PC-3 (cell line): ENCODE measurements around the gene HEXIM1. TPM values are rescaled to one million over a fixed set of nuclear protein-coding genes. Genes with fewer than 3 reads are reported as not detected.

Source experiments
- ATAC-seq: fragments of 200-7000 bp; cut with Tn5 transposase; 2 replicates; pipeline ENCODE4 v1.9.1; 2020; ENCODE audit warnings: mild to moderate bottlenecking, moderate library complexity
- BruUV-seq: library from RNA; stranded (reverse); fragments of 400-500 nt; replicated peaks from 2 replicates; lab custom pipeline; 2021; lab: Mats Ljungman, UMichigan
- CTCF ChIA-PET: fragments of 300-600 bp; sonication (Branson Sonifier 250); formaldehyde crosslinking; loops from one replicate; lab custom pipeline; 2022; ENCODE audit warnings: antibody characterized with exemption; lab: Charles Lee
- POLR2A ChIA-PET: fragments of 300-600 bp; sonication (Branson Sonifier 250); formaldehyde crosslinking; loops from one replicate; lab custom pipeline; 2022; ENCODE audit warnings: antibody characterized with exemption; ENCODE audit not compliant: unreplicated experiment; lab: Charles Lee
- DNase-seq: peaks from one replicate; pipeline ENCODE4 v3.0.0-alpha.2; 2015
- H2AFZ ChIP-seq: fragments of 300-600 bp; sonication (generic); 2 replicates; pipeline ENCODE4 v1.6.0; 2016; ENCODE audit warnings: antibody characterized with exemption, low read length
- H3F3A ChIP-seq: fragments of 300-600 bp; sonication (generic); one replicate; pipeline ENCODE4 v1.6.0; 2017; ENCODE audit warnings: antibody characterized with exemption, low read length, control low read depth, mild to moderate bottlenecking; ENCODE audit not compliant: unreplicated experiment
- H3K27ac ChIP-seq: fragments of 300-600 bp; sonication (generic); 2 replicates; pipeline ENCODE4 v1.5.1; 2016; ENCODE audit warnings: mild to moderate bottlenecking, low read length
- H3K27me3 ChIP-seq: fragments of 300-600 bp; sonication (generic); 2 replicates; pipeline ENCODE4 v1.6.1; 2016; ENCODE audit warnings: low read length, mixed read lengths
- H3K36me3 ChIP-seq: fragments of 300-600 bp; sonication (generic); 2 replicates; pipeline ENCODE4 v1.6.1; 2016; ENCODE audit warnings: low read depth, mixed run types, low read length, mixed read lengths
- H3K4me1 ChIP-seq: fragments of 300-600 bp; sonication (generic); 2 replicates; pipeline ENCODE4 v1.5.1; 2016; ENCODE audit warnings: low read length; ENCODE audit not compliant: insufficient read depth
- H3K4me2 ChIP-seq: fragments of 300-600 bp; sonication (generic); 2 replicates; pipeline ENCODE4 v1.6.0; 2016; ENCODE audit warnings: low read length
- H3K4me3 ChIP-seq: fragments of 300-600 bp; sonication (generic); 2 replicates; pipeline ENCODE4 v1.5.1; 2016; ENCODE audit warnings: mild to moderate bottlenecking, low read length, mixed read lengths
- H3K79me2 ChIP-seq: fragments of 300-600 bp; sonication (generic); 2 replicates; pipeline ENCODE4 v1.6.1; 2017; ENCODE audit warnings: low read length, mixed read lengths
- H3K9ac ChIP-seq: fragments of 300-600 bp; sonication (generic); 2 replicates; pipeline ENCODE4 v1.6.0; 2016; ENCODE audit warnings: mild to moderate bottlenecking, low read length
- H3K9me2 ChIP-seq: fragments of 300-600 bp; sonication (generic); replicated peaks from 2 replicates; pipeline ENCODE4 v1.6.1; 2016; ENCODE audit warnings: mixed run types, low read length, mixed read lengths
- H3K9me3 ChIP-seq: fragments of 300-600 bp; sonication (generic); 2 replicates; pipeline ENCODE4 v1.6.1; 2016; ENCODE audit warnings: low read length, mixed read lengths
- H4K20me1 ChIP-seq: fragments of 300-600 bp; sonication (generic); 2 replicates; pipeline ENCODE4 v1.6.1; 2016; ENCODE audit warnings: low read length, mixed read lengths
- CTCF ChIP-seq: fragments of 300-600 bp; sonication (generic); conservative IDR thresholded peaks from 2 replicates; pipeline ENCODE4 v1.5.1; 2017; ENCODE audit warnings: antibody characterized with exemption, low read depth, mild to moderate bottlenecking, low read length
- EZH2 ChIP-seq: fragments of 300-600 bp; sonication (generic); IDR thresholded peaks from one replicate; pipeline ENCODE4 v1.6.1; 2017; ENCODE audit warnings: antibody characterized with exemption, mild to moderate bottlenecking, low read length; ENCODE audit not compliant: unreplicated experiment
- EZH2phosphoT487 ChIP-seq: fragments of 300-600 bp; sonication (generic); IDR thresholded peaks from 2 replicates; pipeline ENCODE4 v1.6.1; 2018; ENCODE audit warnings: mild to moderate bottlenecking, antibody characterized with exemption, low read length, borderline replicate concordance
- intact Hi-C: fragments of 100-400 bp; cut with micrococcal nuclease; formaldehyde crosslinking; loops from 2 replicates; pipeline ENCODE4 v1.9.0; 2023
- total RNA-seq: library from RNA; depleted of rRNA; stranded (reverse); fragments of >200 nt; gene quantifications from 2 replicates; pipeline ENCODE4 v1.2.3, GENCODE V29; 2014

The HEXIM1 gene
- total RNA-seq, 1 experiment from 2014 or later = 47.3 TPM

- H3K36me3 ChIP-seq = peaks cover 80% of the 10 kb centered on the region
- no peaks in the 10 kb centered on the region for H3K4me1 ChIP-seq
- intact Hi-C loops = no loop called here
- H3K9me3 ChIP-seq = no peaks in the 10 kb centered on the region
- no peaks in the 10 kb centered on the region for H3K9me2 ChIP-seq
- H3K27me3 ChIP-seq = no peaks in the 10 kb centered on the region
- no peak overlapping the region for H3K9ac ChIP-seq
- TF ChIP-seq EZH2phosphoT487 = no peak
- no peak for TF ChIP-seq EZH2
- no peak for TF ChIP-seq CTCF
- ATAC-seq (no peak), DNase-seq (no peak)
- H4K20me1 ChIP-seq = no peaks in the 10 kb centered on the region
- H3K27ac ChIP-seq = no peak overlapping the region
- H2AFZ ChIP-seq = no peak overlapping the region
- H3K4me3 ChIP-seq = no peak overlapping the region
- no peaks in the 10 kb centered on the region for H3K79me2 ChIP-seq
- ChIA-PET POLR2A (no interaction called here), CTCF (no interaction called here)
- H3F3A ChIP-seq = peaks cover 2% of the 10 kb centered on the region
- no TSS peak for BruUV-seq
- H3K4me2 ChIP-seq = no peak overlapping the region
These were observed 46.8 kb upstream of the HEXIM1 start for GRCh38 chr17:45101546-45101882.

DNA sequence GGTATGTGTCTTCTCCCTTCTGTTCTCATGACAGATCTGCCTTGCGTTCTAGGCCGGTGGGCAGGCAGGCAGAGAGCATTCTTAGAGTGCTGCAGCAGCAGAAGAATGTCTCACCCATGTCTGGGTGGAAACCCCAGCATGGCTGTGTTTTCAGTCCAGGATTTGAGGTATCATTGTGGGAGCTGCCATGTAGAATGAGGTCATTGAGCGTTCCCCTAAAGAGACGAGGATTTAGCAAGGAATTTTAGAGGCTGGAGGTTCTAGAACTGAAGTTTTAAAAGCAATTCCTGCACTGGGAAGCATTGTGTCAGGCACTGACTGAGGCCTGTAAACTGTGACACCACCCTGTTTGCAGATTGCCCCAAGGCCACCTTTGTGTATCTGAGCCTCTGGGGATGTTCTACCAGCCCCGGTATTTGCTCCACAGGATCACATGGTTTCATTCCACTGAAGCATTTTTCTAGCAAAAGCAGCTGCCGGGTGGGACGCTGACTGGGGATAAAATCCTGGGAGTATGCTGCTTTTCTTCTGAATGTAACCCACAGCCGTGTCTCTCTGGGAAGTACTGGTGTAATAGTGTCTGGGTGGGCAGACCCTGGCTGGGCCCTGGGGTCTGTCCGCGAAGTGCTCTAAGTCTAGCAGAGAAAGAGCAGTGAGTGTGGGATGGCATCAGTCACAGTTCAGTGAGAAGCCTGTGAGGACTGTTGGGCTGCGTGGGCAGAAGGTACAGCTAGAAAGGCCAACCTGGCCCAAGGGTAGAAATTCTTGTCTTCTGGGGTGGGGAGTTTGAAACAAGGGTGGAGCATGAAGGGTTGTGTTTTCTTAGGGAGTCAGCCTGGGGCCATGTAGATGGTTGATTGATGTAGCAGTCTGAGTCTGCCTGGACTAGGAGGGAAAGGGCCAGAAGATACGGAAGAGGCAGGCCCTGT, 46.1 kb upstream of the HEXIM1 start:
- Histone ChIP-seq H2AFZ (no peak overlapping the region), H4K20me1 (no peaks in the 10 kb centered on the region), H3K9ac (no peak overlapping the region), H3K4me1 (no peaks in the 10 kb centered on the region), H3F3A (peaks cover 3% of the 10 kb centered on the region), H3K27ac (no peak overlapping the region), H3K4me2 (no peak overlapping the region), H3K36me3 (peaks cover 78% of the 10 kb centered on the region), H3K9me3 (no peaks in the 10 kb centered on the region), H3K27me3 (no peaks in the 10 kb centered on the region), H3K4me3 (no peak overlapping the region), H3K9me2 (no peaks in the 10 kb centered on the region), H3K79me2 (no peaks in the 10 kb centered on the region)
- no TSS peak for BruUV-seq
- TF ChIP-seq EZH2phosphoT487 (no peak), CTCF (no peak), EZH2 (no peak)
- ChIA-PET CTCF (no interaction called here), POLR2A (no interaction called here)
- intact Hi-C loops = no loop called here
- DNase-seq (no peak), ATAC-seq (no peak)

- H3K27me3 ChIP-seq = no peaks in the 10 kb centered on the region
- no peaks in the 10 kb centered on the region for H3K4me1 ChIP-seq
- no peak for ATAC-seq
- H3K36me3 ChIP-seq = peaks cover 78% of the 10 kb centered on the region
- no TSS peak for BruUV-seq
- intact Hi-C loops = no loop called here
- H3K9me2 ChIP-seq = no peaks in the 10 kb centered on the region
- H3K9me3 ChIP-seq = no peaks in the 10 kb centered on the region
- no peak overlapping the region for H2AFZ ChIP-seq
- no peak for DNase-seq
- no peak overlapping the region for H3K9ac ChIP-seq
- H3K27ac ChIP-seq = no peak overlapping the region
- H4K20me1 ChIP-seq = no peaks in the 10 kb centered on the region
- no peak overlapping the region for H3K4me2 ChIP-seq
- no peak overlapping the region for H3K4me3 ChIP-seq
- POLR2A ChIA-PET = no interaction called here
- CTCF ChIA-PET = no interaction called here
- H3F3A ChIP-seq = peaks cover 3% of the 10 kb centered on the region
- H3K79me2 ChIP-seq = no peaks in the 10 kb centered on the region
- TF ChIP-seq CTCF (no peak), EZH2 (no peak), EZH2phosphoT487 (no peak)
These were observed 45.4 kb upstream of the HEXIM1 start for GRCh38 chr17:45102856-45103255.
